ENCODE data around the gene FBXO22. TPM values are rescaled to one million over a fixed set of nuclear protein-coding genes. Genes with fewer than 3 reads are reported as not detected.
A peak's percentile ranks its signal among the peaks of the same experiment; 100 is the strongest.

The FBXO22 gene
- total RNA-seq, 4 donors from 2014 or later: 8.3 to 21.4 (median 19.4) TPM

DNA sequence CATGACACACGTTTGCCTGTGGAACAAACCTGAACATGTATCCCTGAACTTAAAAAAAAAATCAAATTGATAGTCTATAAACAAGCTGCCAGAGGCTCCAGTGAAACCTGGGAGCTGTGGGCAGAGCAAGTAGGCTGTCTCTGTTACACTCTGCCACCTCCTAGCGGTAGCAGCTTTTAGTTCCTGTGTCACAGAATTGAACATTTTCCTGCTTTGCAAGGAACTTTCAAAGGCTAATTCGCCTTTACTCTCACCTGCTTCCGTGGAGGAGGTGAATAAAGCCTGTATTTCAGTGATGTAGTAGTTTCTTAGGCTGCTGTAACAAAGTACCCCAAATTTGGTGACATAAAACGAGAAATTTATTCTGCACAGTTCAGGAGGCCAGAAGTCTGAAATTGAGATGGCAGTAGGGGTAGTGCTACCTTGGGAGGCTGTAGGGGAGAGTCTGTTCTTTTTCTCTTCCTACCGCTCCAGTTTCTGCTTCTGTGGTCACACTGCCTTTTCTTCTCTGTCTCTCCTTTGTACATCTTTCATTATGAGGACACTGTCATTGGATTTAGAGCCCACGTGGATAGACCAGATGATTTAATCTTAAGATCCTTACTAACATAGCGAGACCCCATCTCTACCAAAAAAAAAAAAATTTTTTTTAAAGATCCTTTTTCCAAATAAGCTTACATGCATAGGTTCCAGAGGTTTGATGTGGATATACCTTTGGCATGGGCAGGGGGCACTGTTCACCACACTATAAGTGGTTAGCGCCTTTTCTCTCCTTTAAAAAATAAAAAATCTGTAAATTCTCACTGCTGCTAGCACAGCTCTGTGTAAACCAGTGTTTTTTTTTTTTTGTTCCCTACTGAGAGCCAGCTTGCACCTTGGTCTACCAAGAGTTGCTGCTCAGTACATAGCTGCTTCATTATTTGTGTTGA lies 25.3 kb downstream of the FBXO22 start:
- Histone ChIP-seq H3K9me3 (no peaks in the 10 kb centered on the region), H3K27ac (no peak overlapping the region), H3K27me3 (no peaks in the 10 kb centered on the region), H3K36me3 (peaks cover 0 to 33% (median 0%) of the 10 kb centered on the region in 3 donors), H3K4me1 (no peaks in the 10 kb centered on the region), H3K4me3 (no peak overlapping the region)
- DNase-seq: no peak
- TF ChIP-seq, protein P1, sequence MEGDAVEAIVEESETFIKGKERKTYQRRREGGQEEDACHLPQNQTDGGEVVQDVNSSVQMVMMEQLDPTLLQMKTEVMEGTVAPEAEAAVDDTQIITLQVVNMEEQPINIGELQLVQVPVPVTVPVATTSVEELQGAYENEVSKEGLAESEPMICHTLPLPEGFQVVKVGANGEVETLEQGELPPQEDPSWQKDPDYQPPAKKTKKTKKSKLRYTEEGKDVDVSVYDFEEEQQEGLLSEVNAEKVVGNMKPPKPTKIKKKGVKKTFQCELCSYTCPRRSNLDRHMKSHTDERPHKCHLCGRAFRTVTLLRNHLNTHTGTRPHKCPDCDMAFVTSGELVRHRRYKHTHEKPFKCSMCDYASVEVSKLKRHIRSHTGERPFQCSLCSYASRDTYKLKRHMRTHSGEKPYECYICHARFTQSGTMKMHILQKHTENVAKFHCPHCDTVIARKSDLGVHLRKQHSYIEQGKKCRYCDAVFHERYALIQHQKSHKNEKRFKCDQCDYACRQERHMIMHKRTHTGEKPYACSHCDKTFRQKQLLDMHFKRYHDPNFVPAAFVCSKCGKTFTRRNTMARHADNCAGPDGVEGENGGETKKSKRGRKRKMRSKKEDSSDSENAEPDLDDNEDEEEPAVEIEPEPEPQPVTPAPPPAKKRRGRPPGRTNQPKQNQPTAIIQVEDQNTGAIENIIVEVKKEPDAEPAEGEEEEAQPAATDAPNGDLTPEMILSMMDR (IDR thresholded peaks at IDR 0.05): peak in 4 of 6 experiments; percentile 10 to 31 (median 25)
- TF ChIP-seq POLR2A (IDR thresholded peaks at IDR 0.05): no peak

DNA sequence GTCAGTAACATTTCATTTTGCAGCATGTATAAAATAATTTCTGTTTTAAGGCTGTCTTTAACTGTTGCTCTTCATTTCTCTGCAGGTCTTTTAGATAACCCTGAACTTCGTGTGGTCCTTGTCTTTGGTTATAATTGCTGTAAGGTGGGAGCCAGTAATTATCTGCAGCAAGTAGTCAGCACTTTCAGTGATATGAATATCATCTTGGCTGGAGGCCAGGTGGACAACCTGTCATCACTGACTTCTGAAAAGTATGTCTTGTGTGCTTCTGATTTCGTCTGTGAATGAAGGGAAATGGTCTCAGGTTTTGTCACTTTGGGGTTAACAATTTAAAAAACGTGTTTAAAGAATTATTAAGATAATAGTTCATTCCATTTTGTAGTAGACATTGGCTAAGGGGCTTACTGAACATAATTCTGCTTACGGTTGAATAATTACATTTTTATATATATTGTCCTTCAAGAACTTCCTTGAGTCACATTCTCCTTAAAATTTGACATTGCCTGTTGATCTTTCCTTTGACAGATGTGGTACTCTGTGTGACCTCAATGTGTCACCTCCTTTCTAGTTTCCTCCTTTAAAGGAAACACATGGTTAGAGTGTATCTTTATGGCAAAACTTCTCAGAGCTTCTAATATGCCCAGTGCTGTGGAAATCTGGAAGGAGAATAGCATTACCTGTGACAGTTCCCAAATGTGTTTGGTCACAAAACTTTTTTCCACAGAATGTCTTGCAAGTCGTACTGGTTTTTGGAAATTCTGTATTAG lies 26.3 kb downstream of the FBXO22 start:
- H3K4me1 ChIP-seq: no peaks in the 10 kb centered on the region
- H3K9me3 ChIP-seq: no peaks in the 10 kb centered on the region
- H3K36me3 ChIP-seq: peaks cover 0 to 39% (median 0%) of the 10 kb centered on the region in 3 donors
- no peaks in the 10 kb centered on the region for H3K27me3 ChIP-seq
- DNase-seq: no peak
- no peak for TF ChIP-seq POLR2A (IDR thresholded peaks at IDR 0.05)
- TF ChIP-seq, protein P1 (IDR thresholded peaks at IDR 0.05): no peak
- H3K27ac ChIP-seq: no peak overlapping the region
- H3K4me3 ChIP-seq: no peak overlapping the region

DNA sequence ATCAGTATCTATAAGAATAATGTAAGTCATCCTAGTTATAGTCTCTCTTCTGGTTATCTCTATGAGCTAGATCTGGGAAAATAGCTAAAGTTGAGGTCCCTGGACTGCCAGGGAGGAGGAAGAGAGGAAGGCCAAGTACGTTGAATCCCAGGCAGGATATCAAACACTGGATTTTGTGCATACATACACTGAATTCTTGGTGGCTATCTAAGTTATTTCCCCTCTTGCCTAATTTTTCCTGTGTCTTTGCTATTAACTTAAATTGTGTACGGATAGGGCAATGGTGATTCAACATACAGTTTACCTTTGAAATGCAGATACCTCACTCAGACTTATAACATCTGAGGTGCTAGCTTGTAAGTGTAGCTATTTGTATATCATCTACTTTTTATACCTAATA lies 27.2 kb downstream of the FBXO22 start:
- no peak for DNase-seq
- Histone ChIP-seq H3K4me1 (no peaks in the 10 kb centered on the region), H3K36me3 (peaks cover 0 to 46% (median 0%) of the 10 kb centered on the region in 3 donors), H3K9me3 (no peaks in the 10 kb centered on the region), H3K27ac (no peak overlapping the region), H3K27me3 (no peaks in the 10 kb centered on the region), H3K4me3 (no peak overlapping the region)
- no peak for TF ChIP-seq POLR2A (IDR thresholded peaks at IDR 0.05)
- TF ChIP-seq, protein P1 (IDR thresholded peaks at IDR 0.05): no peak

DNA sequence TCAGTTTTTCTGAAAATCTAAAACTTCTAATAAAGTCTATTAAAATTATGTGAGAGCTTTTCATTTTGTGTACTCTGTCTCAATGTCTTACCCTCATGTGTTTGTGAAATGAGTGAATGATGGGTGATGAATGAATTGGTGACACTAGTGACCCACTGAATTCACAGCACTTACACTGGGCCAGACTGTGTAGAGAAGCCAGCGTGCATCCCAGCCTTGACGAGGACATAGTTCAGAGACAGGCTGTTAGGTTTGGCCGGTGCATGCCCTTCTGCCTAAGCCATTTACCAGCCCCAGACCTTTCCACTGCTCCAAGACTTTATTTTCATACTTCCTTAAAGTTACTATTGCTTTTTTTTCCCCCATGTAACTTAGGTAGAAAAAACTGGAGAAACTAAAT lies 38.8 kb downstream of the FBXO22 start:
- no peak for TF ChIP-seq POLR2A (IDR thresholded peaks at IDR 0.05)
- TF ChIP-seq, protein P1 (IDR thresholded peaks at IDR 0.05): no peak
- Histone ChIP-seq H3K27me3 (no peaks in the 10 kb centered on the region), H3K4me1 (no peaks in the 10 kb centered on the region), H3K4me3 (no peak overlapping the region), H3K36me3 (no peaks in the 10 kb centered on the region), H3K9me3 (no peaks in the 10 kb centered on the region), H3K27ac (no peak overlapping the region)
- DNase-seq: no peak

DNA sequence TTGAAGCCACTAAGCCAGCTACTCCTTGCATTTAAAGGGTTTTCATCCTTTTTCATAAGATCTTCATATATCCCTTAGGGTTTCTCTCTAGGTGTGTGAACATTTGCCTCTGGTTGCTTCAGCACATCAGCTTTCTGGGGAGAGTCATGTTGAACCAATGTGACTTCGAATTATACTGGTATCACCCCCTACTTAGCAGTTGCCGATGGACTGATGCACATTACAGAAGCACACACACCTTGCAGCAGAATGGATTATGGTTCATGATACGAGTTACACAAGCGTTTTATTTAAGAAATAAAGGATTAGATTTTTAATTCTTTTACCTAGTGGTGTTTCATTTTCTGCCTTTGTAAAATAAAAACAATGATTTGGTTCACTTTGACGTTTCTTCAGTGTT lies 39.6 kb downstream of the FBXO22 start:
- H3K36me3 ChIP-seq: no peaks in the 10 kb centered on the region
- H3K4me3 ChIP-seq: no peak overlapping the region
- no peak for TF ChIP-seq POLR2A (IDR thresholded peaks at IDR 0.05)
- TF ChIP-seq, protein P1 (IDR thresholded peaks at IDR 0.05): no peak
- no peaks in the 10 kb centered on the region for H3K9me3 ChIP-seq
- no peaks in the 10 kb centered on the region for H3K4me1 ChIP-seq
- no peak for DNase-seq
- no peaks in the 10 kb centered on the region for H3K27me3 ChIP-seq
- H3K27ac ChIP-seq: no peak overlapping the region

Data from Peyer's patch (tissue), 4 donors.